H1 (cell line): Measurements from ENCODE around the gene ATG2B. TPM values are rescaled to one million over a fixed set of nuclear protein-coding genes. Genes with fewer than 3 reads are reported as not detected.

ENCODE experiments used
- CBX8 ChIP-seq: fragments of 300-800, 300-1000 bp; sonication (generic); IDR thresholded peaks from 2 replicates; pipeline ENCODE4 v1.7.1; 2016; ENCODE audit warnings: low read depth, low read length, borderline replicate concordance
- EP300 ChIP-seq, 2 experiments: IDR thresholded peaks; 1 replicate in 1 of 2; 2 replicates in 1 of 2; pipeline ENCODE4 v1.6.1; 2011 to 2012; ENCODE audit warnings: low read depth in 2 of 2, low read length in 2 of 2, mild to moderate bottlenecking in 2 of 2, borderline replicate concordance in 1 of 2, inconsistent platforms in 1 of 2, moderate library complexity in 1 of 2
- polyA plus RNA-seq, 7 experiments: library from polyadenylated mRNA; depleted of rRNA in 3 of 7; stranded (reverse) in 5 of 7; unstranded in 2 of 7; fragments of >200 nt in 5 of 7; fragments of 200-250 nt in 2 of 7; gene quantifications; 1 replicate in 5 of 7; 2 replicates in 1 of 7; 4 replicates in 1 of 7; pipeline versions ENCODE4 v1.2.1 to v1.2.3, GENCODE V29; 2011 to 2013; ENCODE audit warnings: missing spikeins in 2 of 7, mixed read lengths in 2 of 7
- total RNA-seq: library from RNA; stranded (reverse); fragmentation: NEBNext Ultra II Directional; extraction: Animal tissue kit (Norgen Biotek cat#: 25700); gene quantifications from 2 replicates; pipeline ENCODE4 v1.2.1, GENCODE V29; 2021

ATG2B gene
- total and polyA plus RNA-seq, 2 of the 8 experiments (the other 6 are each of a cell fraction or from before 2014, with no cell fraction given), result 4.6 to 14.4 TPM

GRCh38 chr14:96318836-96319235 is 44.3 kb downstream of the ATG2B start (continued):
- TF ChIP-seq CBX8, result no peak
- no peak for TF ChIP-seq EP300 (IDR thresholded peaks at IDR 0.05; ENCODE audit: borderline replicate concordance in 1 of 2, low read depth in 2 of 2, low read length in 2 of 2)
- TF ChIP-seq, all 59 proteins: peak for 0
